GM18526 (cell line): Measurements from ENCODE around the gene RPL29.

Experiments
- POLR2A ChIP-seq: IDR thresholded peaks from 3 replicates; pipeline ENCODE4 v1.6.1; 2011; ENCODE audit not compliant: insufficient read length; ENCODE audit errors: extremely low read depth

Gene RPL29

GRCh38 chr3:51966922-51967383 lies 28.7 kb downstream of the RPL29 start:
- TF ChIP-seq POLR2A, result no peak

- no peak for TF ChIP-seq POLR2A
These were observed 29.2 kb downstream of the RPL29 start for GRCh38 chr3:51966486-51966885.

GRCh38 chr3:51966016-51966415 lies 29.7 kb downstream of the RPL29 start:
- TF ChIP-seq POLR2A, result no peak

- no peak for TF ChIP-seq POLR2A
These were observed 31.2 kb downstream of the RPL29 start for GRCh38 chr3:51964521-51964920.

GRCh38 chr3:51963951-51964451 lies 31.7 kb downstream of the RPL29 start:
- TF ChIP-seq POLR2A, result no peak

- TF ChIP-seq POLR2A, result no peak
These were observed 32.7 kb downstream of the RPL29 start for GRCh38 chr3:51962854-51963530.

- no peak for TF ChIP-seq POLR2A
These were observed 33.8 kb downstream of the RPL29 start for GRCh38 chr3:51961602-51962569.

GRCh38 chr3:51961011-51961410 lies 34.7 kb downstream of the RPL29 start:
- no peak for TF ChIP-seq POLR2A

- TF ChIP-seq POLR2A, result no peak
These were observed 35.3 kb downstream of the RPL29 start for GRCh38 chr3:51960386-51960785.

GRCh38 chr3:51959651-51960050 lies 36.0 kb downstream of the RPL29 start:
- TF ChIP-seq POLR2A, result no peak

- TF ChIP-seq POLR2A, result no peak
These were observed 36.8 kb downstream of the RPL29 start for GRCh38 chr3:51958603-51959521.

GRCh38 chr3:51957520-51958205 lies 38.0 kb downstream of the RPL29 start:
- no peak for TF ChIP-seq POLR2A

GRCh38 chr3:51955893-51956770 lies 39.6 kb downstream of the RPL29 start:
- no peak for TF ChIP-seq POLR2A
